ENCODE measurements around the gene RERE.

Gene RERE

GRCh38 chr1:8352886-8353785, 464.3 kb downstream of the RERE start:
- TF ChIP-seq CTCF (IDR thresholded peaks at IDR 0.05; ENCODE audit: borderline replicate concordance, extremely low read depth, low read length, poor library complexity, severe bottlenecking) = no peak
- no peak for TF ChIP-seq EZH2 (IDR thresholded peaks at IDR 0.05; ENCODE audit: borderline replicate concordance, low read depth, low read length, severe bottlenecking)
- Histone ChIP-seq H3K4me2 (ENCODE audit: insufficient read depth, low read length) (no peak overlapping the region), H3K4me3 (ENCODE audit: low read depth in 1 of 2, low read length in 2 of 2) (no peak overlapping the region), H4K20me1 (ENCODE audit: insufficient read depth, low read length) (peaks cover 23% of the 10 kb centered on the region), H2AFZ (ENCODE audit: low read depth, low read length) (no peak overlapping the region), H3K36me3 (ENCODE audit: insufficient read depth, low read length) (peaks cover 43% of the 10 kb centered on the region), H3K79me2 (ENCODE audit: insufficient read depth, low read length) (no peaks in the 10 kb centered on the region), H3K9me3 (ENCODE audit: insufficient read depth, low read length, severe bottlenecking) (no peaks in the 10 kb centered on the region), H3K27ac (ENCODE audit: low read length) (0 out of 2 replicates have a peak overlapping the region, but pooled peaks have one; percentile 14), H3K4me1 (ENCODE audit: insufficient read depth, low read length) (peaks cover 2% of the 10 kb centered on the region; the same call in 1 of the 2 replicates), H3K27me3 (ENCODE audit: insufficient read depth, low read length, poor library complexity) (no peaks in the 10 kb centered on the region), H3K9ac (ENCODE audit: low read depth, low read length) (no peak overlapping the region)
- DNase-seq = no peak
- no peak for ATAC-seq (ENCODE audit: insufficient read depth, low read depth)

- H3K9ac ChIP-seq (ENCODE audit: low read depth, low read length) = no peak overlapping the region
- H3K4me3 ChIP-seq (ENCODE audit: low read depth in 1 of 2, low read length in 2 of 2) = no peak overlapping the region
- peaks cover 2% of the 10 kb centered on the region; the same call in 1 of the 2 replicates for H3K4me1 ChIP-seq (ENCODE audit: insufficient read depth, low read length)
- no peak overlapping the region for H2AFZ ChIP-seq (ENCODE audit: low read depth, low read length)
- no peaks in the 10 kb centered on the region for H3K27me3 ChIP-seq (ENCODE audit: insufficient read depth, low read length, poor library complexity)
- DNase-seq (no peak), ATAC-seq (ENCODE audit: insufficient read depth, low read depth) (no peak)
- peaks cover 21% of the 10 kb centered on the region for H4K20me1 ChIP-seq (ENCODE audit: insufficient read depth, low read length)
- TF ChIP-seq CTCF (IDR thresholded peaks at IDR 0.05; ENCODE audit: borderline replicate concordance, extremely low read depth, low read length, poor library complexity, severe bottlenecking) = no peak
- no peak for TF ChIP-seq EZH2 (IDR thresholded peaks at IDR 0.05; ENCODE audit: borderline replicate concordance, low read depth, low read length, severe bottlenecking)
- H3K4me2 ChIP-seq (ENCODE audit: insufficient read depth, low read length) = no peak overlapping the region
- H3K9me3 ChIP-seq (ENCODE audit: insufficient read depth, low read length, severe bottlenecking) = no peaks in the 10 kb centered on the region
- H3K27ac ChIP-seq (ENCODE audit: low read length) = no peak overlapping the region
- no peaks in the 10 kb centered on the region for H3K79me2 ChIP-seq (ENCODE audit: insufficient read depth, low read length)
- peaks cover 36% of the 10 kb centered on the region for H3K36me3 ChIP-seq (ENCODE audit: insufficient read depth, low read length)
These were observed 465.0 kb downstream of the RERE start for GRCh38 chr1:8352471-8352845.

GRCh38 chr1:8351693-8352470, 465.6 kb downstream of the RERE start:
- no peak overlapping the region for H3K4me3 ChIP-seq (ENCODE audit: low read depth in 1 of 2, low read length in 2 of 2)
- peak; percentile 38 for DNase-seq
- no peak overlapping the region for H3K27ac ChIP-seq (ENCODE audit: low read length)
- H3K79me2 ChIP-seq (ENCODE audit: insufficient read depth, low read length) = no peaks in the 10 kb centered on the region
- H4K20me1 ChIP-seq (ENCODE audit: insufficient read depth, low read length) = peaks cover 19% of the 10 kb centered on the region
- TF ChIP-seq EZH2 (IDR thresholded peaks at IDR 0.05; ENCODE audit: borderline replicate concordance, low read depth, low read length, severe bottlenecking) = no peak
- TF ChIP-seq CTCF (IDR thresholded peaks at IDR 0.05; ENCODE audit: borderline replicate concordance, extremely low read depth, low read length, poor library complexity, severe bottlenecking) = peak; percentile 67
- H3K9me3 ChIP-seq (ENCODE audit: insufficient read depth, low read length, severe bottlenecking) = no peaks in the 10 kb centered on the region
- no peak overlapping the region for H3K9ac ChIP-seq (ENCODE audit: low read depth, low read length)
- H3K4me2 ChIP-seq (ENCODE audit: insufficient read depth, low read length) = no peak overlapping the region
- ATAC-seq (ENCODE audit: insufficient read depth, low read depth) = peak; percentile 45; the same call in 2 of the 3 replicates
- H3K4me1 ChIP-seq (ENCODE audit: insufficient read depth, low read length) = peaks cover 2% of the 10 kb centered on the region; the same call in 1 of the 2 replicates
- H3K27me3 ChIP-seq (ENCODE audit: insufficient read depth, low read length, poor library complexity) = no peaks in the 10 kb centered on the region
- peaks cover 30% of the 10 kb centered on the region for H3K36me3 ChIP-seq (ENCODE audit: insufficient read depth, low read length)
- H2AFZ ChIP-seq (ENCODE audit: low read depth, low read length) = no peak overlapping the region
